ENCODE results near the gene PPP1R36.
"Not testable (repeated sequence)": the region's sequence is repeated elsewhere in the genome, so short reads cannot be mapped to it uniquely, and the experiment has no call there.

PPP1R36 gene

DNA sequence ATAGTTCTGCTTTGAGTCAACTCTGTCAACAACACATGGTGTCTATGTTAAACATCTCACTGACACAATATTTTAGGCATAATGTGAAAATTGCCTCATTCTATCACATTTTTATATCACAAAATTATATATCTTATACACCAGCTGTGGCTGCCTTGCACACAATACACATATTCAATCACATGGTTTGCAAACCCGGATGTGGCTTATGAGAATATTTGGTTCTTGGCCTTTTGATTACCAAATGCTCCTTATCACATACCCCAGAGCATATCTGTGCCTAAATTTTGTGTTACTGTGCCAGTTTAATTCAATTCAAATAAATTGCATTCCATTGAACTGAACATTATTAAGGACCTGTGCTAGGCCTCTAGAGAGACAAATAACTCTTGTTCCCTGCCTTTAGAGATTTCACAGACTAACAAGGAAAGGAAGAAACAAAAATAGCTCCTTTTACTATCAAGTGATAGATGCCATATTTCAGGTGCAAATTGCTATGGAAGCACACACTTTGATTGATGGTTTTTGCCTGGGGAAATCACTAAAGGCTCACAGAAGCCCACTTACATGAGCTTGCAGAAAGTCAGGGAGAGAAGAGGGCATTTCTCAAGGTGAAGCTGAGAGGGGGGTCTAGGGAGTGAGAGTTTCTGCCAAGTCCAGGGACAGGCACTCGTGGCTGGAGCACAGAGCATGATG, 63.4 kb downstream of the PPP1R36 start:
- no peak for DNase-seq (ENCODE audit: low read depth in 3 of 3)

DNA sequence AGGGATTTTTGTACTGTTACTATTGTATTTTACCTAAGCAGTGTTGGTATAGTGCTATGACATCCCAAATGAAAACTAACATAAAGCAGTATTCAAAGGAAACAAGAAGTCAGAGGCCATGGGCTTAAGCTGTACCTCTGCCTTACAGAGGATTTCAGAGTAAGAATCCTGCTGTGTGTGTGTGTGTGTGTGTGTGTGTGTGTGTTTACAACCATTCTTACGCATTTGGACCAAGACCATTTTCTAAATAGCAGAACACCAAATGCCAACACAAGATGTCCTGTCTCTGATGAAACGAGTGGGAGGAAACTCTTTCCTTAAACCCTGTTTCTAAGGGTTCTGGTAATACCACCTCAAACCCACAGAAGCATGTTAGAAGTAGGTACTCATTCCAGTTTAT, 64.4 kb downstream of the PPP1R36 start:
- DNase-seq (ENCODE audit: low read depth in 3 of 3) = no peak

DNA sequence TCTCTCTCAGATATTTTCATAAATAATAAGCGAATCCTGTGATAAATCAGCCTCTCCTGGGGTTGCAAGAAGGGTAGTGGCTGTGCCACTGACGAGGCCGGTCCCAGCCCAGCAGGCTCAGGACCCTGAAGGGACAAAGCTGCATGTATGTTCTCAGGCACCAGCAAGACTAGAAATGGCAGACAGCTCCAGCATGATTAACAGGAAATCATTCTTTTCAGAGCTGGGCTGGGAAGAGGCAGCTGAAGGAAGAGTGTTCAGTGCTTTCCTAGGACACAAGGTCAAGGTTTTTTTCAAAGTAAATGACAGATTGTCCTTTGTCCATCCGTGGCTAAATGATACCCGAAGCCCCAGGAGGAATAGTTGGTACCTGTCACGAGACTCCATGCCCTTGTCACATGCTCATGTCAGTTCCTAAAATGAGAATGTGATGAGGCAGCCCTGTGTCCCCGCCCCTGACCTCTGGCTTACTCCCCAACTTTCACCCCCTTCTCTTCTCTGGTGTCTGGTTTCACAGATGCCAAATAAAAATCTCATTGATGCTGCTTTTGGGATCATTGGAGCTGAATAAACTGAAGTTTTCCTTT, 65.1 kb downstream of the PPP1R36 start:
- DNase-seq (ENCODE audit: low read depth in 3 of 3) = no peak

DNA sequence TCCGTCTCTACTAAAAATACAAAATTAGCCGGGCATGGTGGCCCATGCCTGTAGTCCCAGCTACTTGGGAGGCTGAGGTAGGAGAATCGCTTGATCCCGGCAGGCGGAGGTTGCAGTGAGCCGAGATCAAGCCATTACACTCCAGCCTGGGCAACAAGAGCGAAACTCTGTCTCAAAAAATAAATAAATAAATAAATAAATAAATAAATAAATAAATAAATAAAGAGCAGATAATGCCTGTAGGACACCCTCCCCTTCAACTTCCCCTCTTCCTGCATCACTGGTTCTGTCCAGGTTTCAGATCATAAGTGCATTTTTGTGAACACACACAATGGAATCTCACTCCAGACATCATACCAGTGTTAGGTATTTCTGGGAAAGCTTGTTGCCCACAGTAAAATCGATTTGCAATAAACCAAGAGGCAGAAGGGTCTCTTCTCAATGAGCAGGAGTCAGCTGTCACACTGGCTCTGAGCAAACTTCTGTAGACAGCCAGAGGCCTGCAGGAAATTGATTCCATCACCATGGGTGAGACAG, 68.2 kb downstream of the PPP1R36 start:
- not testable (repeated sequence) for DNase-seq (ENCODE audit: low read depth in 3 of 3)

DNA sequence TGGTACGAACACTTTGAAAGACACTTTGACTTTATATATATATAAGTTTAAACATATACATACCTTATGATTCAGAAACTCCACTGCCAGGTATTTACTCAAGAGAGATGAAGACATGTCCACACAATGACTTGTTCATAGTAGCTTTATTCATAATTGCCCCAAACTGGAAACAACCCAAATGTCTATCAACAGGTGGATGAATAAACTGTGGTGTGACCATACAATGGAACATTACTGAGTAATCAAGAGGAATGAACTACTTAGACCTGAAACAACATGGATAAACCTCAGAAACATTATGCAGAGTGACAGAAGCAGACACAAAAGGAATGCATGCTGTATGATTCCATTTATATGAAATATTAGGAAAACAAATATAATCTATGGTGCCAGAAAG, 71.1 kb downstream of the PPP1R36 start:
- no peak for DNase-seq (ENCODE audit: low read depth in 3 of 3)

DNA sequence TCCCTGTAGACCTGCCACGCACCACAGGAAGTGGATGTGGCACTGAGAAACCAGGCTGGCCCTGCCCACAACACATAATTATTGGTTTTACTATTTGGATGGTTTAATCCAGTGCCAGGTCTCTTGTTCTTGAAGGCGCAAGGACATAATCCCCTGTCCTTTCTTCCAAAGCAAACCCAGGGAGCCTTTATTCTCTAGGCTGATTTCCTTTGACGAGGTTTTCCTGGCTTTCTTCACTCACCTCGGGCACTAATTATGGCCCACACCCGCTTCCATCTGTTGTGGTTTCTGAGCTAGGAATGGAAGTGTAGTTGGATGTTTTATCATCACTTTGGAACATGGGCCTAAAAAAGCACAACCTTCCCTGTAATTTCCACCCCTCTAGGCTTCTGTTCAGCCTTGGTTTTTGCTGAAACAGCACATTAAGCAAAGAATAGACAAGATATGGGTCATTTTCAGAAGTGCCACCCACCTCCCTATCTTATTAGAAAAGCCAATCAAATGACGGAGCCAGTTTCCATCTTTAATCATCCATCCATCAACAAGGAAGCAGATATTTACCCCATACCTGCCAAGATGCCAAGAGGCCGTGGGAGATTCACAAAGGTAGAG, 73.9 kb downstream of the PPP1R36 start:
- DNase-seq (ENCODE audit: low read depth in 3 of 3) = no peak

DNA sequence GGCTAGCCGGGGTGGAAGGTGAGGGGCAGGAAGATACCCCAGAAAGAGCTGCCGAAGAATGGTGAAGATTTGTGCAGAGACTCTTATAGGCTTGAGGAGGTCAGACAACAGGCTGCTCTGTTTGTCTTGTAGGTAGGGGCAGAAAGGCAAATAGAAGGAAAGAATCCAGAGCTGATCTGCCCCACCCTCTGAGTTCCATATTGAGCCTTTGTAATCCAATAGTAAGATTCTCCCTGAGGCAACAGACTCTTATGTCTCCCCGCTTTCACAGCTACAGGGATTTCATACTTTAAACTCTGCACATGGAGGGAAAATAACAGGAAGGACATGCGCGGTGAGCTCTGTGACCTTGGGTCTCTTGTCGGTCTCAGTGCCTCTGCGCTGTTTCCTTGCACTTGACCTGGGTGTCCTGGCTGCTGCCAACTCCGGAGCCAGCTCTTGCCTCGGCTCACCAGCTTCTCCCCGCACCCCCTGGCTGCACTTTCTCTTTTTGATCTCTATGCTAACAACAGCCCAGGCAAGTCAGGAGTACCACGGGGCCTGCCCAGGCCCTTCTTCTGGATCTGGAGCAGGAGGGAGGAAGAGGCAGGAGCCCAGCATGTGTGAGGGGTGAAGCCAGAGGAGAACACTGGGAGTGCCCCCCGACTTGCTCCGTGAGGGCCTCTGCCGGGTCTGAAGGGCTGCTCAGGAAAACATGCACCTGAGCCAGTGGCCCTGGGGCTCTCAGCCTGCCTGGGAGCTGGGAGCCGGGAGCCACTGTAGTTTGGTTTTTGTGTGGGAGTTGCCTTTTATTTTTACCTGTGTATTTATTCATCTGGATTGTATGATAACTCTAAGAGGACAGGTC, 75.8 kb downstream of the PPP1R36 start:
- DNase-seq (ENCODE audit: low read depth in 3 of 3) = no peak

DNA sequence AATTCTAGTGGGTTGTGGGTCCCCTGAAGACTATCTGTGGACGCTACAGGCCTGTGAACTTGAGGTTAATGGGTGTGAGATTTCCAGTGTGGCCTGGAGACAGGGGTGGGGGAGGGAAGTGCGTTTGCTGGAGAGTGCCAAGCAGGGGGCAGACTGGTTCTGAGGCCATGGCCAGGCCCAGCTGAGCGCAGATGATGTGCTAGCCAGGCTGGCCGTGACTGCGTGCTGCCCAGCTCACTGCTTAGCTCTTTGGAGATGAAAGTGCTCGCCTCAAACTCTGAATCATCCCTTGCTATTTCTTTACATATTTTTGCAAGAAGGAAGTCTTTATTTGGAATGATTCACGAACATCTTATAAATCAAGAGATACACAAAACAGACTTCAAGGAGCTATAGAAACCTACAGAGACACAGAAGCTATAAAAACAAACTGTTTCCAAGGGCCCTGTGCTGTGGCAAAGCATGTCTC, 79.2 kb downstream of the PPP1R36 start:
- no peak for DNase-seq (ENCODE audit: low read depth in 3 of 3)

DNA sequence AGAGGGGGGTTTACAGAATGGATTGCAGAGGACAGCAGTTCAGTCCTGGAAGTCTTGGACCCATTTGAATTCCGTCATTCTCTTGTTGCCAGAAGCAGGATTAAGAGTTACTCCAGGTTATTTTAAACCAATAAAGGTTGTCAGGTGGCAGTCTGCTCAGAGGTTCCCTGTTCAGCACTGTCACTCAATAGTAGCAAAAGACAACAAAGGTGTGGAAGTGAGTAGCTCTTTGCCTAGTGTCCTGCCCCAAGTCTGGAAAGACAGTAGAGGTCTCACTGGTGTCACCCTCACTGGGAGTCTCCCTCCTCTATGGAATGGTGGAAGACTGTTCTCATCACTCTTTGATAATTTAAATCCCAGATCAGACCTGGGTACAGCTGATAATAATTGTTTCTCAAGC, 81.0 kb downstream of the PPP1R36 start:
- DNase-seq (ENCODE audit: low read depth in 3 of 3) = no peak

DNA sequence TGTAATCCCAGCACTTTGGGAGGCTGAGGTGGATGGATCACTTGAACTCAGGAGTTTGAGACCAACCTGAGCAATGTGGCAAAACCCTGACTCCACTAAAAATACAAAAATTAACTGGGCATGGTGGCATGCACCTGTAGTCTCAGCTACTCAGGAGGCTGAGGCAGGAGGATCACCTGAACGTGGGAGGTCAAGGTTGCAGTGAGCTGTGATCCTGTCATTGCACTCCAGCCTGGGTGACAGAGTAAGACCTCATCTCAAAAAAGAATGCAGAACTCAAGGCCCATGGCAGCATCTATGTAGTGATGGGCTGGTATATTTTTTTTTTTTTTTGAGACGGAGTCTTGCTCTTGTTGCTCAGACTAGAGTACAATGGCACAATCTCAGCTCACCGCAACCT, 81.5 kb downstream of the PPP1R36 start:
- not testable (repeated sequence) for DNase-seq (ENCODE audit: low read depth in 3 of 3)

DNA sequence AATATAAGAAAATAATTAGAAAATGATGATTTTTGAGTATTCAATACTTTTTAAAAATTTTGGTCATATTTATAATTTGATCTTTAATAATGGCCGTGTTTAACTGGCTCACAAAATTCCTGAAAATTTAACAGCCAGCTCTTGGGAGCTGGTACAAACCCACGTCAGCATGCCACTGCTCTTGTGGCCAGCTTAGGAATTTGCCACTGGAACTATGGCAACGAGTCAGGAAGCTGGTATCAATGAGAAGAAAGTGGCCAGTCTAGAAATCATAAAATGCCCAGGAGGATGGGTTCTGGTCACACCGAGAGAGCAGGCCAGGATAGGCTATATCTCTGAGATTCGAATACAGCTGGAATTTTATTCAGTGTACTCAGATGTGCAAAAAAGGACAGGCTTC, 82.3 kb downstream of the PPP1R36 start:
- DNase-seq (ENCODE audit: low read depth in 3 of 3) = no peak

DNA sequence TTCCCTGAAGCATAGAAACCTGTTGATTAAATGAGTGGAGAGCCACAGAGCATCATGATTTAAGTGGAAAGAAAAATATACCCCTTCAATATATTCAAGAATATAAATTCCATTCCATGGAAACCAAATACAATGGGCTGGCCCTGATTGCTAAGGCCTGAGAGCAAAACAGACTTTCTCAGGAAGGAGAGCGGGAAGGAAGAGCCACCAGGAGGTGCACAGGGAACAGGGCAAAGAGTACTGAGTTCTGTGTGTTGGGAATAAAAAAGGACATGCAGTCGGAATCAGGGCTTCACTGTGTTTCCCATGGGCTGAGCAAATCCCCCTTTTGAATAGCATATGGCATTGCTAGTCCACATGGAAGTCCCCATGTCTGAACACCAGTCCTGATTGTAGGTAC, 84.8 kb downstream of the PPP1R36 start:
- DNase-seq (ENCODE audit: low read depth in 3 of 3) = no peak

DNA sequence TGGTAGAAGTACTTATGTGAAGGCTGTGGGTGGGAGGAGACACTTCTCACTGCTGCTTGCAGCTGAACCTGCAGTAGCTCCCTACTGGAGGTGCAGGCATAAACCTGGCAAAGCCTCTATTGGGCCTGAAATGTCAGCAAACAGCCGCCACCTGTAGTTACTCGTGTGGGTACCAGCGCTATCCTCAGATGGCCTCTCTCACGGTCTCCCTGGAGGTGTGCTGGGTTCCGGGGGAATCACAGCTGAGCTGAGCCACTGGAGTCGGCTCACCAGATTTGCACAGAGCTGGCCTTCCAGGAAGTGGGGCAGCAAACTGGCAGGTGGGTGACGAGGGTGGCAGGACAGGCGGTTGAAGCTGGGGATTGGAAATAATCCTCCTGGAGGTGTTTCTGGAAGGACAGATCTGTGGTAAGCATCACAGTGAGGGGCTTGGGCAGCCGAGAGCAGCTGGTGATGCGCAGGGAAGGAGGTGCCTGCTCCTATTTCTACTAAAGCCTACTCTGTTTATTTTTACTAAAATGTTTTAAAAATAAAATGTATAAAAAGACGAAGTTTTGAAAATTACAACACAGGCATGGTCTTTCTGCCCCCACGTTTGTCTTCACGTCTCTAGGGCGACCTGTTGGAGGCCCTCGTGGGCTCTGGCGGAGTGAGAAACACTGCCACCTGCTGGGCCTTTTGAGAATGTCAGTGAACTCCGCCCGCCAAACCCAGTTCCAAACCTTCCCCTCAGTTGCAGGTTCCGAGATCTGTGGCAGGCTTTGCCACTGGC, 86.6 kb downstream of the PPP1R36 start:
- DNase-seq (ENCODE audit: low read depth in 3 of 3) = peak; percentile 50 to 68 (median 57)

DNA sequence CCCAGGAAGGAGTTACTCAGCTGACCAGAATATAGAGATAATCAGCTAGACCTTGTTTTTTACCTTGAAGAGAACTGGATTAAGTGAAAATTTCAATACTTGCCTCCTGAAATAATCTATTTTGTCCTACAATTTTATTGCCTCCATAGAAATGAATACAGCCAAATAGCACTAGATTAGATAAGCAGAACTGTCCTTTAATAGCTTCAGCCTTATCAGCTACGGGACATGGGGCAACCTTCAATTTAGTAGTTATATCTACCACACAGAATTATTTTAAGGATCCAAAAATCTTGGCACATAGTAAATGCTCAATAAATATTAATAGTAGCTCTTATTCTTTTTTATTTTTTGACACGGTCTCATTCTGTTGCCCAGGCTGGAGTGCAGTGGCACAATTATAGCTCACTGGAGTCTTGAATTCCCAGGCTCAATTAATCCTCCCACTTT, 87.2 kb downstream of the PPP1R36 start:
- DNase-seq (ENCODE audit: low read depth in 3 of 3) = no peak

DNA sequence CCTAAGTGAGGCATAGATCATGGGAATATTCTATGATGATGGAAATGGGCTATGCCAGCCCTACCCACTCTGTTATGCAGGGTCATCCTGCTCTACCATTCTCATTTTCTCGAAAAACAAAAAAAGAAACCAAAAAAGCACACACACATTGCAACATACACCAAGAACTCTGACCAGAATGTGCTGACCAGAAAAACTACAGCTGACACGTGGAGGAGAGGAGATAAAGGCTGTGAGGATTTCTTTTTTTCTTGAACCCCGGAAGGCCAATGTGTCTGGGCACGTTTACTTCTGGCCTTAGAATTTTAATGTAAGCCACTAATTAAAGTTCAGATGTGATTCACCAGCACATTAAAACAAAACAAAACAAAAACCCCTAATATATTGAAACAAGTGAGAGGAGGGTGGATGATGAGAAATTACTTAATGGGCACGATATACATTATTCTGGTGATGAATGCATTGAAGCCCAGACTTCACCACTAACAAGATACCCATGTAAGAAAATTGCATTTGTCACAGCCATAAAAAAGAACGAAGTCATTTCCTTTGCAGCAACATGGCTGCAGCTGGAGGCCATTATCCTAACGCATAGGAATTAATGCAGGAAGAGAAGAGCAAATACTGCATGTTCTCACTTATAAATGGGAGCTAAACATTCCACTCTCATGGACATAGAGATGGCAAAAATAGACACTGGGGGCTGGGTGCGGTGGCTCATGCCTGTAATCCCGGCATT, 88.1 kb downstream of the PPP1R36 start:
- DNase-seq (ENCODE audit: low read depth in 3 of 3) = no peak

DNA sequence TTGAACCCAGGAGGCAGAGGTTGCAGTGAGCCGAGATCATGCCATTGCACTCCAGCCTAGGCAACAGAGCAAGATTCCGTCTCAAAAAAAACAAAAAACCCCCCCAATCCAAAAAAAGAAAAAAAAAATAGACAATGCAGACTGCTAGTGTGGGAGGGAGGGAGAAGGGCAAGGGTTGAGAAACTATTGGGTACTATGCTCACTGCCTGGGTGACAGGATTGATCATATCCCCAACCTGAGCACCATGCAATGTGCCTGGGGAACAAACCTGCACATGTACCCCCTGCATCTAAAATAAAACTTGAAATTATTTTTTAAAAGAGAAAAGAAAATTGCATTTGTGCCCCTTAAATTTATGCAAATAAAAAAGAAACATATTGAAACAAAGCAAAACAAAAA, 88.9 kb downstream of the PPP1R36 start:
- no peak for DNase-seq (ENCODE audit: low read depth in 3 of 3)
